WTC11 (cell line): ENCODE data around the gene NFATC2. TPM values are rescaled to one million over a fixed set of nuclear protein-coding genes. Genes with fewer than 3 reads are reported as not detected.

Experiments
- ATAC-seq: fragments of 200-7000 bp; cut with Tn5 transposase; 2 replicates; pipeline ENCODE4 v1.10.0; 2021; ENCODE audit warnings: mild to moderate bottlenecking, moderate library complexity
- CTCF ChIA-PET: fragments of 300-600 bp; sonication (Branson Sonifier 250); formaldehyde crosslinking; loops from one replicate; lab custom pipeline; 2021; ENCODE audit warnings: antibody characterized with exemption; lab: Charles Lee
- POLR2A ChIA-PET: fragments of 350-600 bp; sonication (Branson Sonifier 250); formaldehyde crosslinking; loops from one replicate; lab custom pipeline; 2021; ENCODE audit warnings: antibody characterized with exemption; lab: Charles Lee
- DNase-seq: peaks from one replicate; pipeline ENCODE4 v3.0.0; 2021; ENCODE audit warnings: low spot score
- H3K27ac Mint-ChIP-seq: 2 replicates; pipeline ENCODE4 v1.8.0; 2021; ENCODE audit warnings: mixed read lengths
- H3K27me3 Mint-ChIP-seq: 2 replicates; pipeline ENCODE4 v1.8.0; 2021; ENCODE audit warnings: low read depth, mild to moderate bottlenecking, moderate library complexity, mixed read lengths
- H3K36me3 Mint-ChIP-seq: 2 replicates; pipeline ENCODE4 v1.8.0; 2021; ENCODE audit warnings: mixed read lengths
- H3K4me1 Mint-ChIP-seq: 2 replicates; pipeline ENCODE4 v1.8.0; 2022; ENCODE audit warnings: mixed read lengths
- H3K4me3 Mint-ChIP-seq: 2 replicates; pipeline ENCODE4 v1.8.0; 2021; ENCODE audit warnings: mild to moderate bottlenecking, moderate library complexity, mixed read lengths
- H3K9me3 Mint-ChIP-seq: 2 replicates; pipeline ENCODE4 v1.8.0; 2021; ENCODE audit warnings: mixed read lengths
- AR ChIP-seq: fragments of 250-450 bp; sonication (Bioruptor Pico); IDR thresholded peaks from 2 replicates; pipeline ENCODE4 v1.9.0; 2021; ENCODE audit warnings: mild to moderate bottlenecking
- ATF1 ChIP-seq: sonication (generic); formaldehyde crosslinking; IDR thresholded peaks from 2 replicates; pipeline ENCODE4 v1.8.1; 2023; ENCODE audit warnings: mild to moderate bottlenecking, moderate library complexity, missing genetic modification reagents
- ATF2 ChIP-seq: sonication (generic); formaldehyde crosslinking; IDR thresholded peaks from 2 replicates; pipeline ENCODE4 v1.8.1; 2022; ENCODE audit warnings: low read depth, missing genetic modification reagents, borderline replicate concordance
- ATF6 ChIP-seq: sonication (generic); formaldehyde crosslinking; IDR thresholded peaks from 2 replicates; pipeline ENCODE4 v1.8.1; 2023; ENCODE audit warnings: mild to moderate bottlenecking, missing genetic modification reagents
- CDX4 ChIP-seq: fragments of 250-450 bp; sonication (Bioruptor Pico); IDR thresholded peaks from 2 replicates; pipeline ENCODE4 v1.9.0; 2021; ENCODE audit warnings: moderate library complexity, mild to moderate bottlenecking, inconsistent platforms, borderline replicate concordance
- CTCF ChIP-seq: fragments of 200-600 bp; IDR thresholded peaks from 2 replicates; pipeline ENCODE4 v1.8.0; 2022; ENCODE audit warnings: antibody characterized with exemption
- ETV6 ChIP-seq: sonication (generic); formaldehyde crosslinking; IDR thresholded peaks from 2 replicates; pipeline ENCODE4 v1.8.1; 2022; ENCODE audit warnings: mild to moderate bottlenecking, missing genetic modification reagents
- HMGA2 ChIP-seq: fragments of 250-450 bp; sonication (Bioruptor Pico); IDR thresholded peaks from 2 replicates; pipeline ENCODE4 v1.4.0; 2021; ENCODE audit warnings: mild to moderate bottlenecking, moderate library complexity
- IRF1 ChIP-seq: sonication (generic); formaldehyde crosslinking; IDR thresholded peaks from 2 replicates; pipeline ENCODE4 v1.8.0; 2023; ENCODE audit warnings: missing genetic modification reagents
- NFATC4 ChIP-seq: fragments of 250-450 bp; sonication (Bioruptor Pico); IDR thresholded peaks from 2 replicates; pipeline ENCODE4 v1.9.0; 2021; ENCODE audit warnings: mild to moderate bottlenecking
- PREB ChIP-seq: sonication (generic); formaldehyde crosslinking; IDR thresholded peaks from 2 replicates; pipeline ENCODE4 v1.8.1; 2022; ENCODE audit warnings: mild to moderate bottlenecking, missing genetic modification reagents, moderate library complexity, borderline replicate concordance
- TCF7 ChIP-seq: sonication (generic); formaldehyde crosslinking; IDR thresholded peaks from 2 replicates; pipeline ENCODE4 v1.8.0; 2022; ENCODE audit warnings: mild to moderate bottlenecking, low read depth, missing genetic modification reagents, moderate library complexity
- TEAD1 ChIP-seq: sonication (generic); formaldehyde crosslinking; IDR thresholded peaks from 2 replicates; pipeline ENCODE4 v1.8.0; 2022; ENCODE audit warnings: mild to moderate bottlenecking, missing genetic modification reagents
- ZBTB21 ChIP-seq: sonication (generic); formaldehyde crosslinking; IDR thresholded peaks from 2 replicates; pipeline ENCODE4 v1.8.1; 2023; ENCODE audit warnings: mild to moderate bottlenecking, missing genetic modification reagents, borderline replicate concordance
- ZMAT4 ChIP-seq: fragments of 250-450 bp; sonication (Bioruptor Pico); IDR thresholded peaks from 2 replicates; pipeline ENCODE4 v1.9.0; 2021; ENCODE audit warnings: mild to moderate bottlenecking
- ZNF416 ChIP-seq: fragments of 250-450 bp; sonication (Bioruptor Pico); IDR thresholded peaks from 2 replicates; pipeline ENCODE4 v1.9.0; 2021; ENCODE audit warnings: mild to moderate bottlenecking, inconsistent platforms
- ZNF425 ChIP-seq: fragments of 250-450 bp; sonication (Bioruptor Pico); conservative IDR thresholded peaks from 2 replicates; pipeline ENCODE4 v1.9.0; 2021; ENCODE audit warnings: mild to moderate bottlenecking
- ZNF532 ChIP-seq: fragments of 250-450 bp; sonication (Bioruptor Pico); IDR thresholded peaks from 2 replicates; pipeline ENCODE4 v1.9.0; 2021; ENCODE audit warnings: mild to moderate bottlenecking, borderline replicate concordance
- total RNA-seq: library from RNA; stranded (reverse); gene quantifications from 3 replicates; pipeline ENCODE4 v1.2.3, GENCODE V29; 2021

Gene NFATC2
- total RNA-seq, 1 experiment from 2014 or later = 1.7 TPM

GRCh38 chr20:51484141-51484815 is 58.2 kb downstream of the NFATC2 start:
- Mint-ChIP-seq H3K4me3 (no peak overlapping the region), H3K9me3 (no peaks in the 10 kb centered on the region), H3K27me3 (no peaks in the 10 kb centered on the region), H3K36me3 (no peaks in the 10 kb centered on the region), H3K27ac (peak overlapping the region; percentile 61; the same call in 1 of the 2 replicates), H3K4me1 (peaks cover 15% of the 10 kb centered on the region)
- no peak for DNase-seq
- no peak for ATAC-seq
- ChIA-PET CTCF (interaction anchor here (0.6 kb wide), 1 partner anchor 497 kb away, joined by 5 read pairs; no protein-coding TSS in a partner anchor), POLR2A (interaction anchor here (1.0 kb wide), 1 partner anchor 10 kb away, joined by 3 read pairs; no protein-coding TSS in a partner anchor)
- TF ChIP-seq PREB (CRISPR knock-in tag) (no peak), ZNF532 (CRISPR knock-in tag) (no peak), ZBTB21 (CRISPR knock-in tag) (no peak), ZNF425 (CRISPR knock-in tag) (no peak), IRF1 (CRISPR knock-in tag) (no peak), HMGA2 (CRISPR knock-in tag) (no peak), ZNF416 (CRISPR knock-in tag) (no peak), TCF7 (CRISPR knock-in tag) (no peak), ZMAT4 (CRISPR knock-in tag) (no peak), TEAD1 (no peak), CTCF (no peak), ATF2 (CRISPR knock-in tag) (no peak), ATF6 (CRISPR knock-in tag) (no peak), ETV6 (CRISPR knock-in tag) (no peak), AR (CRISPR knock-in tag) (no peak), CDX4 (CRISPR knock-in tag) (no peak), NFATC4 (CRISPR knock-in tag) (no peak), ATF1 (CRISPR knock-in tag) (no peak)
